ES-I3 (cell line): ENCODE measurements around the gene RIN3.

Experiments used
- H3K36me3 ChIP-seq: 2 replicates; pipeline ENCODE4 v1.6.1; 2013; ENCODE audit warnings: mild to moderate bottlenecking, low read length, control low read depth, moderate library complexity; ENCODE audit not compliant: insufficient read depth
- H3K4me1 ChIP-seq: 2 replicates; pipeline ENCODE4 v1.6.1; 2013; ENCODE audit warnings: mild to moderate bottlenecking, control low read depth, low read length; ENCODE audit not compliant: insufficient read depth
- H3K9ac ChIP-seq: 2 replicates; pipeline ENCODE4 v1.6.1; 2013; ENCODE audit warnings: low read depth, mild to moderate bottlenecking, low read length, moderate library complexity
- H3K9me3 ChIP-seq: 2 replicates; pipeline ENCODE4 v1.6.1; 2013; ENCODE audit warnings: mild to moderate bottlenecking, low read length, moderate library complexity; ENCODE audit not compliant: control insufficient read depth, insufficient read depth

Gene RIN3

DNA sequence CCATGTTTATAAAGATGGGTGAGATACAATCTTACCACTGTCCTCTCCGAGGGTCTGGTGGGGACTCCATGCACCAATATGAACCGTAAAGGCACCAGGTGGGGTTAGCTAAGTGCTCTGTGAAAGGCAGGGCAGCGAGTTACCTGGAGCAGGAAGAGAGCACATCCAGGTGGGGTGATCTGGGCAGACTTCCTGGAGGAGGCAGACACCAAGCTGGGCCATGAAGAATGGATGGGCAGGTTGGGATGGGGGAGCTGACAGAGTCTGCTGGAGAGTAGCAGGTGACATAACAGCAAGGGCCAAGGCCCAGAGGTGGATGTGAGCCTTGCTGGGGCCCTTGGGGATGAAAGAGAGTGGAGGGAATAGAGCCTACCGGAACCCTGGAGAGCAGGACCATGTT is 45.9 kb downstream of the RIN3 start:
- H3K36me3 ChIP-seq = no peaks in the 10 kb centered on the region
- H3K4me1 ChIP-seq = no peaks in the 10 kb centered on the region
- no peak overlapping the region for H3K9ac ChIP-seq
- H3K9me3 ChIP-seq = no peaks in the 10 kb centered on the region

DNA sequence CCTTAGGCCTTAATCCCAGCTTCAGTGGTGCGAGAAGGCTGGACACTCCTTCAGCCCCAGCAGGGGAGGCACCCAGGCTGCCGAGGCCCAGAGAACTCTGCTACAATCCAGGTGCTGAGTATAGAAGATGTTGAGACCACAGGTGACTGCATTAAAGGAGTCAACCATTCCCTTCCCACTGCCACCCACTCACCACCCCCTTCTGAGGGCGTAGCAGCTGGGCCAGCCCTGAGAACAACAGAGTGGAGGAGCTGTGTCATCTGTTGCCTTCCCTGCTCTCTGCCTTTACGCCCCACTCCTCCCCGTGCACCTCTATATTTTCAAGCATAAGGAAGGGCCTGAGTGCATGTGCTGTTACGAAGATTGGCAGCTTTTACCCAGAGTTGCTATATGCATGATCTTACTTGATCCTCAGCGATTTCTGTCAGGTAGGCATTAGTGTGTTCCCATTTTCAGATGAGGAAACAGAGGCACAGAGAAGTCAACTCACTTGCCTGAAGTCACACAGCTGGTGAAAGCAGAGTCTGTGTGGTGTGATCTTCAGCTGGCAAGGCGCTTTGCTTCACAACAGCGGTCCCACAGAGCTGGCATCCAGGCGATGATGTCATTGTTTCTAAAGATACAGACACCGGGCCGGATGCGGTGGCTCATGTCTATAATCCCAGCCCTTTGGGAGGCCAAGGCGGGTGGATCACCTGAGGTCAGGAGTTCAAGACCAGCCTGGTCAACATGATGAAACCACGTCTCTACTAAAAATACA is 46.7 kb downstream of the RIN3 start:
- Histone ChIP-seq H3K36me3 (no peaks in the 10 kb centered on the region), H3K4me1 (no peaks in the 10 kb centered on the region), H3K9me3 (no peaks in the 10 kb centered on the region), H3K9ac (no peak overlapping the region)

GRCh38 chr14:92561906-92562479 is 48.4 kb downstream of the RIN3 start:
- Histone ChIP-seq H3K9me3 (peaks cover 5% of the 10 kb centered on the region; the same call in 1 of the 2 replicates), H3K36me3 (no peaks in the 10 kb centered on the region), H3K9ac (no peak overlapping the region), H3K4me1 (no peaks in the 10 kb centered on the region)

DNA sequence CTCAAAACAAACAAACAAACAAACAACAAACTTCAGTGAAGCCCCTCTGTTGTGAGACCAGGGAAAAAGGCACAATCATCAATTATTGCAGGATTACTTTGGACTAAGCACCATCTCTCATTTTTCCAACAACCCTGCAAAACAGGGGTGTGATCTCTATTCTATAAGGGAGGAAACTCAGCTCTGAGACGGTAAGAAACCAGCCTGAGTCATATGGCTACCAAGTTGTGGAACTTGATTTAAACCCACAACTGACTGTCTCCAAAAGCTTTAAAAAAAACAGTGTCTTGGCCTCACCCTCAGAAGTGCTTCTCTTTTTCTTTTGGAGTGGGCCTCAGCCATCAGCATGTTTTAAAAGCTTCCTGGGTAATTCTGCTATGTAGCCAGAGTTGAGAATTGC is 49.8 kb downstream of the RIN3 start:
- Histone ChIP-seq H3K36me3 (no peaks in the 10 kb centered on the region), H3K9ac (no peak overlapping the region), H3K4me1 (no peaks in the 10 kb centered on the region), H3K9me3 (peaks cover 7% of the 10 kb centered on the region; the same call in 1 of the 2 replicates)

GRCh38 chr14:92563765-92564285 is 50.2 kb downstream of the RIN3 start:
- Histone ChIP-seq H3K4me1 (no peaks in the 10 kb centered on the region), H3K9me3 (peaks cover 7% of the 10 kb centered on the region; the same call in 1 of the 2 replicates), H3K9ac (no peak overlapping the region), H3K36me3 (no peaks in the 10 kb centered on the region)

DNA sequence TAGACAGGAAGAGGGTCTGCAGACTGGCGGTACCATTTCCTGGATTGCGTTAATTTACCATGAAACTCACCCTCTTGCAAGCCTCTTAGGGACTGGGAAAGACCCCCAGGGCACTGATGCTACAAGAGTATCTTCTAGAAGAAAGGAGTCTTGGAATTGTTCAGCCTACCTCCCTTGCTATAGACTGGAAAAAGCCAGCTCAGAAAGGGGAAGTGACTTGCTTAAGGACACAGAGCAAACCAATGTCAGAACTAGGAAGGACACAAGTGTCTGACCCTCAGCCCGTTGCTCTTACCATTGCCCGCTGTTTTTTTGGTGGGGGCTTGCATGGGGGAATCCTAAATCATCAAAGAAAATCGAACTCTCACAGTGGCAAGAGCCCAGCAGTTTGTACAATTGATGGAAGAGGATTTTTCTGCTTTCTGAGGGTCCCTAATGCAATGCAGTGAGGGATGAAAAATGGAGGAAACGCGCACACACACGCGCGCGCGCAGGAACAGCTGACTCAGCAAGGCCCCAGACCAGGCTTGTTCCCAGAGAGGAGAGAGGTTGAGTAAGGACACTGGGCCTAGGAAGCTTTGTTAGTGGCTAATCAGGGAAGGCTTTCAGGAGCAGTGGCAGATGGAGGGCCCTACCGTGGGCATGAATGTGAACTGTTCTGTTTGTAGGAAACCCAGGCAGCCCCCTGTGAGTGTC is 50.9 kb downstream of the RIN3 start:
- peaks cover 7% of the 10 kb centered on the region; the same call in 1 of the 2 replicates for H3K9me3 ChIP-seq
- H3K36me3 ChIP-seq = no peaks in the 10 kb centered on the region
- no peaks in the 10 kb centered on the region for H3K4me1 ChIP-seq
- H3K9ac ChIP-seq = no peak overlapping the region

GRCh38 chr14:92565040-92565717 is 51.6 kb downstream of the RIN3 start:
- Histone ChIP-seq H3K4me1 (no peaks in the 10 kb centered on the region), H3K36me3 (no peaks in the 10 kb centered on the region), H3K9ac (no peak overlapping the region), H3K9me3 (peaks cover 7% of the 10 kb centered on the region; the same call in 1 of the 2 replicates)

DNA sequence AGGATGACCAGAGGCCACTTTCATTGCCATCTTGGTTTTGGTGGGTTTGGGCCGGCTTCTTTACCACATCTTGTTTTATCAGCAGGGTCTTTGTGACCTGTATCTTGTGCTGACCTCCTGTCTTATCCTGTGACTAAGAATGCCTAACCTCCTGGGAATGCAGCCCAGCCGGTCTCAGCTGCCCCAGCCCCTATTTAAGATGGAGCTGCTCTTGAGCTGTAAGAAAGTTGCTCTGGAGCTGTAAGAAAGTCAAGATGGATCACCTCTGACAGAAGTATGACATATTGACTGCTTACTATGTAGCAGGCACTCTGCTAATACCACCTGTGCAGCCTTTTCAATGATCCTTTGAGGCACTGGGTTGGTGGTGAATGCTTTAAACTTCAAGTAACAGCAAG is 52.1 kb downstream of the RIN3 start:
- Histone ChIP-seq H3K9ac (no peak overlapping the region), H3K9me3 (peaks cover 7% of the 10 kb centered on the region; the same call in 1 of the 2 replicates), H3K36me3 (no peaks in the 10 kb centered on the region), H3K4me1 (no peaks in the 10 kb centered on the region)

GRCh38 chr14:92567173-92567725 is 53.7 kb downstream of the RIN3 start:
- Histone ChIP-seq H3K36me3 (no peaks in the 10 kb centered on the region), H3K4me1 (no peaks in the 10 kb centered on the region), H3K9ac (no peak overlapping the region), H3K9me3 (peaks cover 7% of the 10 kb centered on the region; the same call in 1 of the 2 replicates)

DNA sequence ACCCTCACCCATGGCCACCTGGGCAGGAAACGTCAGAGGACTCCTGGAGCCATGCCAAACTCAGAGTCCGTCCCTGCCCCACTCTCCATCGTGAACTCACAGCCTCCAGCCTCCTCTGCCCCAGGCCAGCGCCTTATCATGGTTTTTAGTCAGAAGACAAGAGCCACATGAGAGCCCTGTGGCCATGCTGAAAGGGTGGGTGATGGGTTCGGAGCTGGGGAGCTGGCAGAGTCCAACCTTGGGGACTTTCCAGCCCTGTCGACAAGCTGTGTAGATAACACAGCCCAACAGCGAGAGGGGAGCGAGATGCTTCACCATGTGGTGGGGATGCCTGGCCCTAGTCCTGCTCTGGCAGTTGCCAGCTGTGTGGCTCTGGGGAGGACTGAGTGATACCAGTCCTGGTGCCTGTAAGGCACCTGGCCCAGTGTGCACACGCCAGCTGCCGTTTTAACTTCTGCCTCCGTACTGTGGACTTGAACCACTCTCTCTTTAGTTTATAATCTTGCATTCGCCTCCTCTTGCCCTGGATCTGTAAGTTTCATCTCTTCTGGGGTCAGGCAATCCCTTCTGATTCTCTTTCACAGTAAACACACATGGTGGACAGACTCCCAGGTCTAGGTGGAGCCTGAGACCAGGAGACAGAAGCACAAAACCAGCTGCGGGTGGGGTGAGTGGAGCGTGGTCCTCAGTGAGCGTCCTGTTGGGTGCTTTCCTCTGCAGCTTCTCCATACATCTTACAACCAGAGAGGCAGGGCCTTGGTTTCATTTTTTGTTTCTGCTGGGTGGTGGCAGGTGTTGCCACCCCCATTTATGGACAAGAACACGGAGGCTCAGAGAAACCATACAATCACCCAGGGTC is 55.3 kb downstream of the RIN3 start:
- Histone ChIP-seq H3K9ac (no peak overlapping the region), H3K36me3 (no peaks in the 10 kb centered on the region), H3K9me3 (peaks cover 7% of the 10 kb centered on the region; the same call in 1 of the 2 replicates), H3K4me1 (peaks cover 7% of the 10 kb centered on the region; the same call in 1 of the 2 replicates)

DNA sequence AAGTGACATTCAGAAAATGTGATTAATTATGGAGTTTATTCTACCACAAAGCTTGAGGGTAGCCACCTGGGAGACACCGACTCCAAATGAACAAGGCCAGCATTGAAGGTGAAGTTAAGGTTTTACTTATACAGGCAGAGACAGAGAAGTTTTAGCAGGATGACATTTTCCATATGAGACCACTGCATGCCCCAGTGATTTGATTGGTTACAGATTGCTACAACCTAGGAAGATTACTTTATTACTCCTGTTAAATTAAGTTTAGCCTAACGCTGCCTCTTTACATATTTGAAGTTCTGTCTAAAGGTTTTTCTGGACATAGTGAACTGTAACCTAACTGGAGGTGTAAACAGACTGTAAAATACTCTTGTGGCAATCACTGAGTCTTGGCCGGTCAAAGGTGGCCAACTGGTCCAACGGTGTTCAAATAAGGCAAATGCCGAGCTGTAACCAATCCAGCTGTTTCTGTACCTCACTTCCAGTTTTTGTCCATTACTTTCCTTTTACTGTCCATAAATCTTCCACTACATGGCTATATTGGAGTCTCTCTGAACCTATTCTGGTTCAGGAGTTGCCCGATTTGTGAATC is 57.2 kb downstream of the RIN3 start:
- no peak overlapping the region for H3K9ac ChIP-seq
- peaks cover 7% of the 10 kb centered on the region; the same call in 1 of the 2 replicates for H3K4me1 ChIP-seq
- peaks cover 7% of the 10 kb centered on the region; the same call in 1 of the 2 replicates for H3K9me3 ChIP-seq
- H3K36me3 ChIP-seq = no peaks in the 10 kb centered on the region

- H3K9me3 ChIP-seq = peaks cover 2% of the 10 kb centered on the region; the same call in 1 of the 2 replicates
- H3K4me1 ChIP-seq = peaks cover 7% of the 10 kb centered on the region; the same call in 1 of the 2 replicates
- H3K36me3 ChIP-seq = no peaks in the 10 kb centered on the region
- H3K9ac ChIP-seq = no peak overlapping the region
These were observed 58.5 kb downstream of the RIN3 start for GRCh38 chr14:92572050-92572449.
